Thyroid gland (tissue), 4 donors: ENCODE data around the gene SURF1. TPM values are rescaled to one million over a fixed set of nuclear protein-coding genes. Genes with fewer than 3 reads are reported as not detected.
A peak's percentile ranks its signal among the peaks of the same experiment; 100 is the strongest.

Experiments used
- DNase-seq, 2 donors: peaks; one replicate each; pipeline ENCODE4 v3.0.0-alpha.2; 2019
- H3K27ac ChIP-seq, 3 donors: fragments of 200-600 bp; sonication (generic); 1 replicate in 2 of 3; 2 replicates in 1 of 3; pipeline ENCODE4 v1.5.1; 2016 to 2019; ENCODE audit warnings: mild to moderate bottlenecking in 1 of 3, moderate library complexity in 1 of 3
- H3K27me3 ChIP-seq: fragments of 200-600 bp; sonication (generic); one replicate; pipeline ENCODE4 v1.5.1; 2019
- H3K36me3 ChIP-seq, 2 donors: fragments of 200-600 bp; sonication (generic); one replicate each; pipeline ENCODE4 v1.5.1; 2016 to 2019
- H3K4me1 ChIP-seq, 2 donors: fragments of 200-600 bp; sonication (generic); one replicate each; pipeline ENCODE4 v1.5.1; 2017 to 2019
- H3K4me3 ChIP-seq, 3 donors: fragments of 200-600 bp; sonication (generic); replicated peaks in 1 of 3; 1 replicate in 2 of 3; 2 replicates in 1 of 3; pipeline ENCODE4 v1.5.1; 2016; ENCODE audit warnings: mild to moderate bottlenecking in 1 of 3
- H3K9me3 ChIP-seq: fragments of 200-600 bp; sonication (generic); one replicate; pipeline ENCODE4 v1.5.1; 2017
- CTCF ChIP-seq, 6 experiments: fragments of 200-600 bp in 3 of 6; fragments of 450-650 bp in 3 of 6; sonication (generic) in 3 of 6; IDR thresholded peaks; one replicate each; pipeline ENCODE4 v1.5.1; 2016 to 2019; ENCODE audit warnings: antibody characterized with exemption in 6 of 6, mild to moderate bottlenecking in 2 of 6, inconsistent platforms in 1 of 6, moderate library complexity in 1 of 6
- POLR2A ChIP-seq, 2 donors: fragments of 450-650 bp; IDR thresholded peaks; one replicate each; pipeline ENCODE4 v1.6.1; 2017; ENCODE audit warnings: antibody characterized with exemption in 2 of 2, mild to moderate bottlenecking in 2 of 2, moderate library complexity in 1 of 2
- WGBS, 2 donors: methylation state at CpG; one replicate each; pipeline ENCODE4 v1.1.5; 2017; 5-methylcytosine and 5-hydroxymethylcytosine counted together
- intact Hi-C: fragments of 100-400 bp; cut with DNase I; formaldehyde crosslinking; loops from one replicate; pipeline ENCODE4 v1.15.1; 2023
- total RNA-seq, 4 donors: library from RNA; depleted of rRNA; stranded (reverse); fragments of >200 nt; gene quantifications; one replicate each; pipeline ENCODE4 v1.2.3, GENCODE V29; 2016

Gene SURF1
- total RNA-seq, 4 donors from 2014 or later, result 51.5 to 82.7 (median 64.7) TPM

GRCh38 chr9:133374612-133375115, 18.4 kb upstream of the SURF1 start:
- no peaks in the 10 kb centered on the region for H3K9me3 ChIP-seq
- TF ChIP-seq CTCF (IDR thresholded peaks at IDR 0.05), result no peak
- TF ChIP-seq POLR2A (IDR thresholded peaks at IDR 0.05), result no peak
- no peaks in the 10 kb centered on the region for H3K27me3 ChIP-seq
- WGBS, 2 donors, result 26 to 31% methylated on average over 12 of the region's 12 CpGs
- no peak for DNase-seq
- intact Hi-C loops, result loop anchor here (5.0 kb wide), 1 partner anchor 37 kb away; the partner anchor contains the start of gene SURF6
- H3K4me3 ChIP-seq, result peak overlapping the region; percentile 48 to 97 (median 56)
- H3K4me1 ChIP-seq, result peaks cover 37 to 52% of the 10 kb centered on the region in 2 donors
- H3K27ac ChIP-seq, result peak overlapping the region in 1 of 3 donors; percentile 93
- peaks cover 0 to 6% of the 10 kb centered on the region in 2 donors for H3K36me3 ChIP-seq

GRCh38 chr9:133372144-133372543, 15.9 kb upstream of the SURF1 start:
- no peaks in the 10 kb centered on the region for H3K27me3 ChIP-seq
- no peak overlapping the region for H3K27ac ChIP-seq
- intact Hi-C loops, result no loop called here
- H3K4me3 ChIP-seq, result no peak overlapping the region
- DNase-seq, result no peak
- no peaks in the 10 kb centered on the region for H3K9me3 ChIP-seq
- H3K36me3 ChIP-seq, result peaks cover 1 to 7% of the 10 kb centered on the region in 2 donors
- WGBS, 2 donors, result 61 to 63% methylated on average over 7 of the region's 7 CpGs
- no peak for TF ChIP-seq CTCF (IDR thresholded peaks at IDR 0.05)
- TF ChIP-seq POLR2A (IDR thresholded peaks at IDR 0.05), result no peak
- peaks cover 37 to 70% of the 10 kb centered on the region in 2 donors for H3K4me1 ChIP-seq

DNA sequence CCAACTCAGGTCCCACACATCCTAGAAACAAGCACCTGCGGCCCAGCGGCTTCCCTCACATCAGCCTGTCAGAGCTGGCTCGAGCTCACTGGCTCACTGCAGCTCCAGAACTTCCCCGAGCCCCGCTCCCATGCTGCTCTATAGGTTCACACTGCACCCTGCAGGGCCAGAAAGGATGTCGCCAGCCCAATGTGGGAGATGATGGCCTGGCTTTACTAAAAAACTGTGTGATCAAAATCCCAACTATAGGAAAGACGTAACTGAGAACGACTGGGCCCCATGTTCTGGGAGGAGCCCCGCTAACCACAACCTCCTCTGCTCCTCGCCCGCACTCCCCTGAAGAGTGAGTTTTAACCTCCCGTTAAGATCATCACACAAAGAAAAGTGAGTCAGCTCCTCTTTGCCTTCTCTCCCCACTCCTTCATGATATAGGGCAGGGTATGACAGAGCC, 15.0 kb upstream of the SURF1 start:
- peaks cover 10 to 16% of the 10 kb centered on the region in 2 donors for H3K36me3 ChIP-seq
- no peak overlapping the region for H3K4me3 ChIP-seq
- TF ChIP-seq CTCF (IDR thresholded peaks at IDR 0.05) (no peak), POLR2A (IDR thresholded peaks at IDR 0.05) (no peak)
- no peak for DNase-seq
- peaks cover 33 to 65% of the 10 kb centered on the region in 2 donors for H3K4me1 ChIP-seq
- H3K27me3 ChIP-seq, result no peaks in the 10 kb centered on the region
- no peak overlapping the region for H3K27ac ChIP-seq
- H3K9me3 ChIP-seq, result no peaks in the 10 kb centered on the region
- intact Hi-C loops, result no loop called here
- 69 to 78% methylated on average over 12 of the region's 12 CpGs for WGBS, 2 donors

GRCh38 chr9:133370685-133371084, 14.4 kb upstream of the SURF1 start:
- TF ChIP-seq CTCF (IDR thresholded peaks at IDR 0.05) (no peak), POLR2A (IDR thresholded peaks at IDR 0.05) (no peak)
- H3K4me1 ChIP-seq, result peaks cover 33 to 65% of the 10 kb centered on the region in 2 donors
- H3K9me3 ChIP-seq, result no peaks in the 10 kb centered on the region
- H3K36me3 ChIP-seq, result peaks cover 16 to 21% of the 10 kb centered on the region in 2 donors
- WGBS, 2 donors, result 72 to 74% methylated on average over 6 to 7 of the region's 9 CpGs
- intact Hi-C loops, result no loop called here
- no peak overlapping the region for H3K4me3 ChIP-seq
- H3K27me3 ChIP-seq, result no peaks in the 10 kb centered on the region
- H3K27ac ChIP-seq, result no peak overlapping the region
- DNase-seq, result no peak

DNA sequence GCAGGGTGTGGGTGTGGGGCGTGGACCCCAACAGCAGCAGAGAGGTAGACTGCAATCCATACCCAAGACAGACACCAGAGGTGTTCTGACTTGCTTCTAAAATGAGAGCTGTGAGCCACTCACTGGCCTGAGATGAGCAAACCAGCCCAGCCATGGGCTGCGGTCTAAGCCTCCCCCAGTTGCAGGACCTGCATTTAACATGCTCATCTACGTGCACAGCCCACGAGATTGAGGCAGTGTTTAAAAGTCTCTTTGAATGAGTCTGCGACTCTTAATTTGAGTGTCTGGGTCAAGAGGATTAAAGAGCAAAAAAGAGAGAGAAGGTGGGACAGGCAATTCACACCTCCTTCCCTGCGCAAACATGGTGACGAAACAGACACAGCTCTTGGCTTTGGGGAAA, 13.6 kb upstream of the SURF1 start:
- no peak overlapping the region for H3K27ac ChIP-seq
- whole genome bisulfite sequencing, 2 donors, result 83% methylated on average over 7 of the region's 7 CpGs
- intact Hi-C loops, result no loop called here
- H3K36me3 ChIP-seq, result peaks cover 23 to 29% of the 10 kb centered on the region in 2 donors
- H3K9me3 ChIP-seq, result no peaks in the 10 kb centered on the region
- no peak for DNase-seq
- no peaks in the 10 kb centered on the region for H3K27me3 ChIP-seq
- TF ChIP-seq POLR2A (IDR thresholded peaks at IDR 0.05) (no peak), CTCF (IDR thresholded peaks at IDR 0.05) (no peak)
- no peak overlapping the region for H3K4me3 ChIP-seq
- H3K4me1 ChIP-seq, result peaks cover 33 to 65% of the 10 kb centered on the region in 2 donors
